CD4-positive, alpha-beta T cell treated with Interleukin-21 for 1 hour (primary cell): ENCODE measurements around the gene PSMB5.

Experiments used
- DNase-seq: peaks from one replicate; pipeline ENCODE4 v3.0.0-alpha.2; 2020

The PSMB5 gene

DNA sequence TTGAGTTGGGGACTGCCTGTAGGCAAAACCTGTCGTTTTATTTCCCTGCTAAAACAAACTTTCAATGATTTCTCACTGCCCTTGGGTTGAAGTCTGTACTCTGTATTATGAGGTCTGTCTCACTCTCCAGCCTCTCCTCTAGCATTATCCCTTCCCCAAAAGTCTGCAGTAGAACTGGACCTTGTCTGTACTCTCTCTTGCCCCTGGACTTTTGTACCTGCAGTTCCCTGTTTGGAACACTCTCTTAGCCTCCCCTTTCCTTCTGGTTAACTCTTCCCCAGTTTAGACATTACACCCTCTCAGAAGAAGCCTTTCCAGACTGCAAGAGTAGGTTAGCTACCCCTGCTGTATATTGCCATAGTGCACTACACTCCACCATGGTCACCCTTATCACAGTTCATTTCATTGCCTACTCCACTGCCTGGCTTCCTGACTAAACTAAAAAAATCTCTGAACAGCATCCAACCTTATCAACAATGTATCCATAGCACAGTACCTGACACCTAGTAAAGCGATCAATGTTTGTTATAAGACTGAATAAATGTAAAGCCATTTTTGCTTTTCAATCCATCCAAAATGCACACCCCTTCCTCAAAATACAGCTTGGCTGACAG, 48.7 kb downstream of the PSMB5 start:
- no peak for DNase-seq

DNA sequence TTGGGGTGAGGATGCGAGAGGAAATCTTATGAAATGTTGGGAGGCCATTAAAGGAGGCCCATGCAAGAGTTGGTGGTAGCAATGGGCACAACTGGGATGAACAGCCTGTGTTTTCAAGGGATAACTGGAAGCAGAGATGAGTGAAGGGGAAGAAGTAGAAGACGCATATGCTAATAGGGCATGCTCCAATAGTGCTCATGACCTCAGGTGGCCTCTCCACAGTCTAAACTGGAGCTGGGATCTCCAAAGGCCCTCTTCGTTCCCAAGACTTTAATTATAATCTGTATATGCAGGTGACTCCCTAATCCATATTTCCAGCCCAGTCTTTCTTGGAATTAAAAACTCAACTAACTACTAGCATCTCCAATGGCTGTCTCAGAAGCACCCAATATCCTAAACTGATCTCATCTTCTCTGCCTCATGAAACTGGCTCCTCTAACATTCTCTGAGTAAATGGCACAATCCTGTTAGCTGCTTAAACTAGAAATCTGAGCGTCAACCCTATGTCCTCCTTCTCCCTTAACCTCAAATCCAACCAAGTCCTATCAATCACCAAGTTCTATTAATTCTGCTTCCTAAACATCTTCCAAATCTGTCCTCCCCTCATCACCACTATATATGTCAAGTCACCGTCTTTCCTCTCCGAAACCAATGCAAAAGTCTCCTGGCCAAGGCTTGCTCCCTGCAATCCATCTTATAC, 49.6 kb downstream of the PSMB5 start:
- DNase-seq = no peak

- peak; percentile 80 for DNase-seq
Observed at GRCh38 chr14:22982477-22983245, 52.0 kb downstream of the PSMB5 start, which contains the start of gene AJUBA. TSS of gene AJUBA (minus strand) at chr14:22982551. CDS start at chr14:22982266, 285 bp downstream.

GRCh38 chr14:22981876-22982476, 52.7 kb downstream of the PSMB5 start:
- DNase-seq = no peak

DNA sequence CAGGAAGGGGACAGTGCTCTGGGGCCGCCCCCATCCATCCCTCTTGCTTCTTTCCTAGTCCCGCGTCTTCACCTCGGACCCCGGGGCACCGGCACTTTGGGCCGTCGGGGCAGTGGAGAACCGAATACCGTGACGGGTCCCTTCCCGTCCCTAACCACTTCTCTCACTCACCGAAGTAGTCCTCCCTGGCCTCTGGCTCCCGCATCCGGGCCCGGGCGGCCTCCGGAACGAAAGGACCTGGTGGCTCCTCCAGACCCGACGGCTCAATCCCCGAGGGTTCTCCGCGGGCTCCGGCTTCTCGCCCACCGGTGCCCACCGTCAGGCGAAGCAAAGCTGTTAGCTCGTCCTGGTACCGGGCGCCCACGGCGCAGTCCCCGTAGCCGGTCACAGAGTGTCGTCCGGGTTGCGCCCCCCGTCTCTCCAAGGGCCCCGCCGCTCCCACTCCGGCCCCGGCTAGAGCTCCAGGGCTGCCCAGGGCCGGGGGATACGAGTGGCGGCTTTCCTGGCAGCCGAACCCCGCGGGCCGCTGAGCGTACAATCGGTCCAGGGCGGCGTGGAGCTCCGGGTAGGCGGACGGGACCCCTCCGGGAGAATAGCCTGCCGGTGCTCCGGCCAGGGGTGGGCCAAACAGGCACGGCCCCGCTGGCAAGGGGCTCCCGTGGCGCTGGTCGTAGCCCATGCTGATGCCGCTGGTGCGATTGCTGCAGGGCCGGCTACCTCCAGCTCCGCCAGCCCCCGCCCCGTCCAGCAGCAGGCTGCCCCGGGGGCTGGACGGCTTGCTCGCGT, 53.4 kb downstream of the PSMB5 start:
- DNase-seq = no peak

- DNase-seq = peak; percentile 17
Observed at GRCh38 chr14:22980672-22981089, 54.0 kb downstream of the PSMB5 start.

GRCh38 chr14:22979748-22980392, 54.8 kb downstream of the PSMB5 start:
- no peak for DNase-seq

- no peak for DNase-seq
Observed at GRCh38 chr14:22978981-22979671, 55.6 kb downstream of the PSMB5 start.

DNA sequence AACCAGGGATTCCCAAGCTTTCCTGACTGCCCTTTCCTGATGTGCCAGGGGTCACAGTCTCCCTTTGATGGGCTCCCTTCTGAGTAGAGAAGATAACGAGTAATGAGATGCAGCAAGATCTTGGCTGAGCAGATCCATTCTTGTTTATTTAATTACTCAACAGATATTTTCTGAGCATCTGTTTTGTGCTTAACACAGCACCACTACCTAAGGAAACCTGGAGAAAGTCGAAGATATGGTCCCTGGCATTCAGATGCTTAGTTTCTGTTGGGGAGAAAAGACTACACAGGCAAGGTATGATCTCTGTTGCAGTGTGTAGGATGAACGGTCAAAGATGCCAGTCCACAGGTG, 56.2 kb downstream of the PSMB5 start:
- DNase-seq = no peak

DNA sequence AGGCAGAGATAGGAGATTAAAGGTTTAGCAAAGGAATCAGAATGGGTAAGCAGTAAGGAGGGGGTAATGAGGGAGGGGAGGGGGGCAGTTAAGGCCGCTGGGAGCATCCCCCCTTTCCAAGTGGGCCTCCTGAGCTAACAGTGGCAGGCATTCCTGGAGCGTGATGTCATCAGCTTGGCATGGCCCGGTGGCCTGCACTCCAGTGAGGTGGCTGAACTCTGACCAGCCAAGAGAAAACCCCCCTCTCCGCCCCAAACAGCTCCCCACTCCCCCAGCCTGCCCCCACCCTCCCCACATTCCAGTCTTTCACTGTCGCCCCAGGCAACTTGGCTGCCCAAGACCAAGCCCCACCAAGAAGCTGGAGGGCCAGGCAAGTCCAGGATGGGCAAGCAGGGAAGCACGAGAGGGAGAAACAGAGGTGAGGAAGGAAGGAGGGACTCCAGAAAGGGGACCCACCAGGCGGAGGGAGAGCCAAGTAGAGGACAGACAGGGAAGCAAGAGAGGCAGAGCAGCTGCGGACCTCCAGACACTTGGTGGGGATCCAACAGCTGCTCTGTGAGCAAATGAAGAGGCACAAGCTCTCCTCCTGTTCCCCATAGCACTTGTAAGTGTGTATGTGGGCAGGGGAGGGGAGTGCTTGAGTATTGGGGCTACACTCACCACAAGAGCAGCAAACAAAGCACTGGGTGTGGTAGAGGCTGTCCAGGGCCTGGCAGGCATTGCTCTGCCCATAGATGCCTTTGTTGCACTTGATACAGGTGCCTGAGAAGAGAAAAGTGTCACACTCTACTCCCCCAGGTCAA, 56.8 kb downstream of the PSMB5 start:
- DNase-seq = no peak

DNA sequence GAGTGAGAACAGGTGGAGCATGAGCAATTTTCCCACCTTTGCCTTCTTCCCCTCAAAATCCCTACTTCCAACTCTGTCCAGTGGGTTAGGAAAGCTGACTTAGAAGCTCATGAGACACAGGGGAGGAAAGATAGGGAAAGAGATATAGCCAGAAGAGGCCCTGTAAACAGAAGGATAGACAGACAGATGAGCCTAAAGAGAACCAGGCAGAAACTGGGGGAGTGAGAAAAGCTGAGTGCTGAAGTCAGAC, 57.3 kb downstream of the PSMB5 start:
- no peak for DNase-seq

DNA sequence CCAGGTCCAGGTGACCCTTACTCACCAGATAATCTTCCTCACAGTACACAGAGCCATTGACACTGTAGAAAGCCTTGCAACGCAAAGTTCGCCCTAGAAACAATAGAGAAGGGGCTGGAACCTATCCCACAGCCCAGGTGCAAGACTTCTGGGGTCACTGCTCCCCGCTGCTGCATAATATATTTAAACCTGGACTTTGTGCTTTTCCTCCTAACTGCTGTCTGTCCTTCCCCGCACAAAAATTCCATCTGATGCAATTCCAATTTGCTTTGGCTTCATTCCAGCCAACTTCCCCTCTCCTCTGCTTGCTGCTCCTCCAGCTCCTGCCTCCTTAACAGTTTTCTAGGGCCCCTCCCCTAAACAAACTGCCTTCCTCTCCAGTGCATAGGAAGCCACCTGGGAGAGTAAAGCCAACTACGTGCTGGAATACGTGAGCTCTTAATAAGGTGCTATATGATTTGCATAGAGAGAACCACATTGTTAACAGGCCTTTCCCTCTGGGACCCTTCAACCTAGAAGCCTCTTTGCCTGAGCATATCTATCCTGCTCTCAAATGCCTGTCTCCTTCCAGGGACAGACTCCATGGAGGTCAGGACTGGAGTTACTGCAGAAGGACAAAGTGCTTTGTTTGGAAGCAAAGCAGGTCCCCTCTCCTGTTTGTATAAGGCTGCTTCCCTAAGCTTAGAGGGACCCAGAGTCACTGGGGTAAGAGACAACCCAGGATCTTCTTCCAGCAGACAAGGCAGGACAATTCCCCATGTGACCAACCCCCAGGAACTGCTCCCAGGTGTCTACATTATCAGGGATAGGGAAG, 57.9 kb downstream of the PSMB5 start:
- no peak for DNase-seq
